HepG2 (cell line): ENCODE data around the gene CMTM4. TPM values are rescaled to one million over a fixed set of nuclear protein-coding genes. Genes with fewer than 3 reads are reported as not detected.

Experiments used
- ELK4 ChIP-seq: sonication (generic); formaldehyde crosslinking; IDR thresholded peaks from 2 replicates; pipeline ENCODE4 v1.9.0; 2021; ENCODE audit warnings: missing genetic modification reagents, borderline replicate concordance
- NAIF1 ChIP-seq: sonication (generic); formaldehyde crosslinking; IDR thresholded peaks from 2 replicates; pipeline ENCODE4 v1.5.0; 2020; ENCODE audit warnings: mild to moderate bottlenecking, missing genetic modification reagents, borderline replicate concordance
- SALL1 ChIP-seq: sonication (generic); formaldehyde crosslinking; IDR thresholded peaks from 2 replicates; pipeline ENCODE4 v1.8.0; 2022; ENCODE audit warnings: mild to moderate bottlenecking, missing genetic modification reagents
- SMARCC2 ChIP-seq: fragments of 450-650 bp; IDR thresholded peaks from 2 replicates; pipeline ENCODE4 v1.6.1; 2017; ENCODE audit warnings: antibody characterized with exemption, mild to moderate bottlenecking
- SNAPC2 ChIP-seq: sonication (generic); formaldehyde crosslinking; IDR thresholded peaks from 2 replicates; pipeline ENCODE4 v1.8.1; 2022; ENCODE audit warnings: mild to moderate bottlenecking, missing genetic modification reagents
- SNAPC5 ChIP-seq: sonication (generic); formaldehyde crosslinking; IDR thresholded peaks from 2 replicates; pipeline ENCODE4 v1.8.1; 2023; ENCODE audit warnings: mild to moderate bottlenecking, missing genetic modification reagents, borderline replicate concordance
- TCF12 ChIP-seq, 2 experiments: fragments of 450-650 bp in 1 of 2; sonication (generic) in 1 of 2; formaldehyde crosslinking in 1 of 2; IDR thresholded peaks; 2 replicates each; pipeline versions ENCODE4 v1.6.1 to v1.8.0; 2017 to 2022; ENCODE audit warnings: antibody characterized with exemption in 1 of 2, mild to moderate bottlenecking in 1 of 2, missing genetic modification reagents in 1 of 2, moderate library complexity in 1 of 2
- TCF7L2 ChIP-seq: IDR thresholded peaks from 2 replicates; pipeline ENCODE4 v1.6.1; 2011; ENCODE audit warnings: mild to moderate bottlenecking, low read depth, low read length, moderate library complexity
- TFE3 ChIP-seq: IDR thresholded peaks from 2 replicates; pipeline ENCODE4 v1.6.1; 2016
- THAP8 ChIP-seq: sonication (generic); formaldehyde crosslinking; IDR thresholded peaks from 2 replicates; pipeline ENCODE4 v1.5.1; 2020; ENCODE audit warnings: missing genetic modification reagents, mild to moderate bottlenecking, borderline replicate concordance
- ZBTB20 ChIP-seq: sonication (generic); formaldehyde crosslinking; IDR thresholded peaks from 2 replicates; pipeline ENCODE4 v1.8.1; 2023; ENCODE audit warnings: missing genetic modification reagents, low read depth, mild to moderate bottlenecking, borderline replicate concordance
- ZBTB42 ChIP-seq: sonication (generic); formaldehyde crosslinking; IDR thresholded peaks from 2 replicates; pipeline ENCODE4 v1.5.0; 2020; ENCODE audit warnings: mild to moderate bottlenecking, missing genetic modification reagents
- ZNF280B ChIP-seq: sonication (generic); formaldehyde crosslinking; IDR thresholded peaks from 2 replicates; pipeline ENCODE4 v1.5.0; 2020; ENCODE audit warnings: missing genetic modification reagents, mild to moderate bottlenecking, borderline replicate concordance
- ZNF326 ChIP-seq: sonication (generic); formaldehyde crosslinking; IDR thresholded peaks from 2 replicates; pipeline ENCODE4 v1.4.0; 2020; ENCODE audit warnings: missing genetic modification reagents, borderline replicate concordance
- ZNF451 ChIP-seq: sonication (generic); formaldehyde crosslinking; IDR thresholded peaks from 2 replicates; pipeline ENCODE4 v1.5.0; 2020; ENCODE audit warnings: mild to moderate bottlenecking, missing genetic modification reagents
- ZNF605 ChIP-seq: sonication (generic); formaldehyde crosslinking; IDR thresholded peaks from 2 replicates; pipeline ENCODE4 v1.8.0; 2022; ENCODE audit warnings: mild to moderate bottlenecking, missing genetic modification reagents
- ZNF614 ChIP-seq: IDR thresholded peaks from 2 replicates; pipeline ENCODE4 v1.6.1; 2018; ENCODE audit warnings: missing biosample characterization, missing genetic modification reagents, inconsistent platforms, borderline replicate concordance
- ZNF672 ChIP-seq: sonication (generic); formaldehyde crosslinking; IDR thresholded peaks from 2 replicates; pipeline ENCODE4 v1.8.1; 2022; ENCODE audit warnings: missing genetic modification reagents
- polyA plus RNA-seq, 8 experiments: library from polyadenylated mRNA; depleted of rRNA in 3 of 8; stranded (reverse) in 7 of 8; unstranded in 1 of 8; fragments of >200 nt; fragmentation: Illumina TruSeq in 4 of 8; extraction: Trizol in 4 of 8; gene quantifications; 2 replicates each; pipeline versions ENCODE4 v1.2.1 to v1.2.3, GENCODE V29; 2011 to 2016; ENCODE audit warnings: low read depth in 4 of 8, missing spikeins in 1 of 8, mixed read lengths in 1 of 8; ENCODE audit not compliant: insufficient read depth in 1 of 8
- total RNA-seq, 5 experiments: library from RNA; depleted of rRNA; stranded (reverse); fragments of >200 nt; fragmentation: Illumina TruSeq; extraction: Trizol; gene quantifications; 2 replicates each; pipeline ENCODE4 v1.2.3, GENCODE V29; 2016; ENCODE audit warnings: low read depth in 1 of 5

Gene CMTM4
- total and polyA plus RNA-seq, 2 of the 13 experiments (the other 11 are each of a cell fraction or from before 2014, with no cell fraction given): 32.0 to 36.3 TPM

GRCh38 chr16:66588981-66589713 is 107.4 kb downstream of the CMTM4 start (continued):
- TF ChIP-seq THAP8 (no peak), ELK4 (CRISPR knock-in tag) (no peak), ZNF672 (CRISPR knock-in tag) (no peak), ZBTB20 (CRISPR knock-in tag) (no peak), NAIF1 (CRISPR knock-in tag) (0 out of 2 replicates have a peak, but pooled peaks have one; percentile 9), ZNF614 (CRISPR knock-in tag) (0 out of 2 replicates have a peak, but pooled peaks have one; percentile 26), TCF7L2 (no peak), SNAPC5 (no peak), SMARCC2 (no peak), ZNF326 (no peak), ZNF451 (CRISPR knock-in tag) (no peak), TCF12 (IDR thresholded peaks at IDR 0.05) (no peak), TCF12 (CRISPR knock-in tag; IDR thresholded peaks at IDR 0.05) (no peak), ZNF280B (CRISPR knock-in tag) (no peak), TFE3 (no peak), ZBTB42 (CRISPR knock-in tag) (no peak), SALL1 (CRISPR knock-in tag) (peak; percentile 7; the same call in 1 of the 2 replicates), ZNF605 (CRISPR knock-in tag) (no peak), SNAPC2 (CRISPR knock-in tag) (no peak)
